ENCODE measurements around the gene PCSK7.

PCSK7 gene

GRCh38 chr11:117182551-117182935 lies 49.3 kb downstream of the PCSK7 start:
- H3K4me1 ChIP-seq: peaks cover 9% of the 10 kb centered on the region
- no peaks in the 10 kb centered on the region; the same call in 1 of the 2 replicates for H3K36me3 ChIP-seq
- H3K9me3 ChIP-seq: no peaks in the 10 kb centered on the region
- TF ChIP-seq CTCF (IDR thresholded peaks at IDR 0.05; ENCODE audit: low read depth, low read length): no peak
- no peak for DNase-seq
- H3K4me3 ChIP-seq (ENCODE audit: low read depth, low read length): no peak overlapping the region
- H3K27me3 ChIP-seq: no peaks in the 10 kb centered on the region

- Histone ChIP-seq H3K27me3 (no peaks in the 10 kb centered on the region), H3K36me3 (no peaks in the 10 kb centered on the region; the same call in 1 of the 2 replicates), H3K9me3 (no peaks in the 10 kb centered on the region), H3K4me3 (ENCODE audit: low read depth, low read length) (no peak overlapping the region), H3K4me1 (peaks cover 9% of the 10 kb centered on the region)
- TF ChIP-seq CTCF (IDR thresholded peaks at IDR 0.05; ENCODE audit: low read depth, low read length): no peak
- no peak for DNase-seq
Measured at GRCh38 chr11:117181586-117182550, 50.0 kb downstream of the PCSK7 start.

- Histone ChIP-seq H3K27me3 (no peaks in the 10 kb centered on the region), H3K4me3 (ENCODE audit: low read depth, low read length) (no peak overlapping the region), H3K4me1 (peaks cover 9% of the 10 kb centered on the region), H3K36me3 (peaks cover 3% of the 10 kb centered on the region; the same call in 1 of the 2 replicates), H3K9me3 (no peaks in the 10 kb centered on the region)
- TF ChIP-seq CTCF (IDR thresholded peaks at IDR 0.05; ENCODE audit: low read depth, low read length): peak; percentile 53; the same call in 1 of the 2 replicates
- DNase-seq: peak; percentile 70
Measured at GRCh38 chr11:117180661-117181585, 51.0 kb downstream of the PCSK7 start.

- peaks cover 9% of the 10 kb centered on the region for H3K4me1 ChIP-seq
- TF ChIP-seq CTCF (IDR thresholded peaks at IDR 0.05; ENCODE audit: low read depth, low read length): no peak
Measured at GRCh38 chr11:117180020-117180419, 51.9 kb downstream of the PCSK7 start.

GRCh38 chr11:117179048-117179999 lies 52.5 kb downstream of the PCSK7 start:
- Histone ChIP-seq H3K27me3 (no peaks in the 10 kb centered on the region), H3K4me1 (peaks cover 9% of the 10 kb centered on the region), H3K36me3 (peaks cover 3% of the 10 kb centered on the region; the same call in 1 of the 2 replicates), H3K9me3 (no peaks in the 10 kb centered on the region), H3K4me3 (ENCODE audit: low read depth, low read length) (peak overlapping the region; percentile 90)
- no peak for TF ChIP-seq CTCF (IDR thresholded peaks at IDR 0.05; ENCODE audit: low read depth, low read length)
- peak; percentile 77 for DNase-seq

More at GRCh38 chr11:117180020-117180419, 51.9 kb downstream of the PCSK7 start:
- no peak for DNase-seq
- Histone ChIP-seq H3K27me3 (no peaks in the 10 kb centered on the region), H3K9me3 (no peaks in the 10 kb centered on the region), H3K4me3 (ENCODE audit: low read depth, low read length) (peak overlapping the region; percentile 90), H3K36me3 (peaks cover 3% of the 10 kb centered on the region; the same call in 1 of the 2 replicates)
